KOPT-K1 (cell line): ENCODE results near the gene RNF17.

Source experiments
- H3K27ac ChIP-seq: fragments of 200-600 bp; sonication (generic); 2 replicates; pipeline ENCODE4 v1.5.1; 2016; ENCODE audit warnings: antibody characterized with exemption, mild to moderate bottlenecking, low read depth, low read length; ENCODE audit not compliant: poor library complexity, severe bottlenecking
- H3K36me3 ChIP-seq: fragments of 200-600 bp; sonication (generic); 2 replicates; pipeline ENCODE4 v1.5.1; 2017; ENCODE audit warnings: antibody characterized with exemption, mild to moderate bottlenecking, low read length, moderate library complexity; ENCODE audit not compliant: insufficient read depth
- H3K9me3 ChIP-seq: fragments of 200-600 bp; sonication (generic); 2 replicates; pipeline ENCODE4 v1.5.1; 2017; ENCODE audit warnings: antibody characterized with exemption, low read length, mild to moderate bottlenecking; ENCODE audit not compliant: insufficient read depth, poor library complexity, severe bottlenecking

Gene RNF17

DNA sequence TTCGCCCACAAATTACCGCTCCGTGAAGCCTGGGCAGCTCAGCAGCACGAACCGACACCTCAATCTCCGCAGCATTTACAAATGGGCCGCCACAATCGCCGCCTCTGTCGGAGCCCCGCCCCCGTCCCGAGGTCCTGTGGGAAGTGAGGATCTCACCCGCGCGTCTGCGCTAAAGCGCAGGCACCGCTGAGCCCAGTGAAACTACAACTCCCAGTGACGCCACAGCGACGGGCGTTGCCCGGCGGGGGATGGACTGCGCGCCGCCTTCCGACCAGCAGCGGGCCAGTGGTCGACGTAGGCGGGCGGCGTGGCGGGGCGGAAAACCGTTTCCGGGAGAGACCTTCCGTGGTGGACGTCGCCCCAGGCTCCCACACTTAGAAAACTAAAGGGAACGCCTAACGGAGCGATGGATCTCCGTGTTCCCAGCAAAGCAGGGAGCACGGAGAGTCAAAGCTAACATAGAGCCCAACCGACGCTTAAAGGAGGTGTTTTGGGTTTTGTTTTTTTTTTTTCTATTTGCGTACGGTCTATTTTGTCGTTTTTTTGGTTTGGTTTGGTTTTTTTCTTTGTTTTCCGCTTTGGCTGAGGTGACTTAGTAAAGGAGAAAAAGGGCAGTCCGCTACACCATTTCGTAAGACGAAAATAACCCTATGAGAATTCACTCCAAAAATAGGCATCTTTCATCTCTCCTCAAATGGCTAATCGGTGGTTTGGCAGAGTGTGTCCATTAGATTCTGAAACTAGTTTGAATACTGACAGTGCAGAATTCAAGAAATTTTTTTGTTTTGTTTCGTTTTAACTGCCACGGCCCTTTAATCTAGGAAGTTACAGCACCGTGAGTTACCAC, 159.0 kb downstream of the RNF17 start:
- H3K27ac ChIP-seq, result peak overlapping the region; percentile 71
- no peaks in the 10 kb centered on the region for H3K9me3 ChIP-seq
- H3K36me3 ChIP-seq, result 0 out of 2 replicates have a peak, but pooled peaks cover 4% of the 10 kb centered on the region

DNA sequence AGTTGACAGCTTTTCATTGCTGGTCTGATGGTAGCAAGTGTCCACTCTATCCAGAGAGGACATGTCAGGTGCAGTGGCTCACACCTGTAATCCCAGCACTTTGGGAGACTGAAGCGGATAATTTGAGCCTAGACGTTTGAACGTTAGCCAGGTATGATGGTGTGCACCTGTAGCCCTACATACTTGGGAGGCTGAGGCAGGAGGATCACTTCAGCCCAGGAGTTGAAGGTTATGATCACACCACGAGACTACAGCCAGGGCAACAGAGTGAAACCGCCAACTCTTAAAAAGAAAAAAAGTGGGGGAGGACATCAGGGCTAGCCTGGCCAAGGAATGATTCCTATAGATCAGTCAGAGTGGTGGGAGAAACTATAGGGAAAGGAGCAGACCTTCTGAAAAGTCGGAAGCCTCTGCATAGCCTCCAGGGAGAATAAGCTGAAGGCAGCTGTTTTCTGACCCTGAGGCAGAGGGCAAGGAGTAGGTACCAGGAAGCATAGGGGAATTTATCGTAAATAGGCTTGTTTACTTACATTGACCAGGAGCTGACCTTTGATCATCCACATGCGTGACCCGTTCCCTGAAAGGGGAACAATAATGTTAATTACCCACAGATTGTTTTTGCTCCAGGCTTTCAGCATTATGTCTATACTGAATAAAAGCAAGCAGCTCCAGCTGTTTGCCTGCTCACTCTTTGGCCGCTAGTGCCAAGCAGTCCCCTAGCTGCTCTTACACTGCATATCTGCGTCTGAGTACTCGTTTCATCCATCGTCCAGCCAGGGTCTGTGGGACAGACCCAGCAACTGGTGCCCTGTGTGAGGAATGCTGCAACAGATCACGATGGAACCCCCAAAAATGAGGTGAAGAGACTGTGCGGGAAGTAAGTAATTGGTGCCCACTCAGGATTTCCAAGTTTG, 161.6 kb downstream of the RNF17 start:
- H3K27ac ChIP-seq, result no peak overlapping the region

DNA sequence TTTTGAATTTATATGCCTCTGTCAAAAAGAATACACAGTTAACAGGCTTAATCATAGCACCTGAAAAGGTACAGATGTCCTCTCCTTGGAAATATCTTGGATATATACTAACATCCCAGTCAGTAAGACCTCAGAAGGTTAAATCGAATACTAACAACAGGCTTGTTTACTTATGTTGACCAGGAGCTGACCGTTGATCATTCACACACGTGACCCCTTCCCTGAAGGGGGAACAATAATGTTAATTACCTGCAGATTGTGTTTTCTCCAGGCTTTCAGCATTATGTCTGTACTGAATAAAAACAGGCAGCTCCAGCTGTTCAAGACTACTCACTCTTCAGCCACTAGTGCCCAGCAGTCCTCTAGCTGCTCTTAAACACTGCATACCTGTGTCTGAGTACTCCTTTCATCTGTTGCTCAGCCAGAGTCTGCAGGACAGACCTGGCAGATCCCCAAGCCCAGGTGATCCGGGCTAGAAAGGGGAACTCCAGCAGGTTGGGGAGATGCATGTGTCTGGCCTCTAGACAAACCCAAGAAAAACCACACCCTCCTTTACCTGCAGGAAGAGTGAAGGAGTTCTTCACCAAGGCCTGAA, 163.9 kb downstream of the RNF17 start:
- Histone ChIP-seq H3K27ac (no peak overlapping the region), H3K9me3 (no peaks in the 10 kb centered on the region), H3K36me3 (no peaks in the 10 kb centered on the region)

More for the DNA sequence above, 161.6 kb downstream of the RNF17 start:
- Histone ChIP-seq H3K9me3 (no peaks in the 10 kb centered on the region), H3K36me3 (0 out of 2 replicates have a peak, but pooled peaks cover 3% of the 10 kb centered on the region)

DNA sequence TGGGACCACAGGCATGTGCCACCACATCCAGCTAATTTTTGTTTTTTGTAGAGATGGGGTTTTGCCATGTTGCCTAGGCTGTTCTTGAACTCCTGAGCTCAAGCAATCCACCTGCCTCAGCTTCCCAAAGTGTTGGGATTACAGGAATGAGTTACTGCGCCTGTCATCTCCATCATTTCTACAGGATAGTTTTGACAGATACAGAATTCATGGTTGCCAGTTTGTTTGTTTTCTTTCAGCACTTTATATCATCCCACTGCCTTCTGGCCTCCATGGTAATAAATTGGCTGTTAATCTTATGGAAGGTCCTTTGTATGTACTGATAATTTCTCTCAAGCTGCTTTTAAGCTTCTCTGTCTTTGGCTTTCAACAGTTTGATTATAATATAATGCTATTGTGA, 165.2 kb downstream of the RNF17 start:
- no peaks in the 10 kb centered on the region for H3K36me3 ChIP-seq
- H3K27ac ChIP-seq, result no peak overlapping the region
- H3K9me3 ChIP-seq, result no peaks in the 10 kb centered on the region
